GM08714 (cell line): Measurements from ENCODE around the gene HELLS.
"Not testable (repeated sequence)": the region's sequence is repeated elsewhere in the genome, so short reads cannot be mapped to it uniquely, and the experiment has no call there.

Experiments used
- H3K4me3 ChIP-seq: fragments of 200-500 bp; sonication (Bioruptor generic); 2 replicates; pipeline ENCODE4 v1.5.1; 2014; ENCODE audit warnings: mild to moderate bottlenecking, low read length, inconsistent platforms
- ZNF274 ChIP-seq: IDR thresholded peaks from 2 replicates; pipeline ENCODE4 v1.6.1; 2012; ENCODE audit warnings: mild to moderate bottlenecking, low read depth, low read length

HELLS gene

GRCh38 chr10:94631077-94631875 is 85.7 kb downstream of the HELLS start:
- no peak overlapping the region for H3K4me3 ChIP-seq
- TF ChIP-seq ZNF274 = no peak

DNA sequence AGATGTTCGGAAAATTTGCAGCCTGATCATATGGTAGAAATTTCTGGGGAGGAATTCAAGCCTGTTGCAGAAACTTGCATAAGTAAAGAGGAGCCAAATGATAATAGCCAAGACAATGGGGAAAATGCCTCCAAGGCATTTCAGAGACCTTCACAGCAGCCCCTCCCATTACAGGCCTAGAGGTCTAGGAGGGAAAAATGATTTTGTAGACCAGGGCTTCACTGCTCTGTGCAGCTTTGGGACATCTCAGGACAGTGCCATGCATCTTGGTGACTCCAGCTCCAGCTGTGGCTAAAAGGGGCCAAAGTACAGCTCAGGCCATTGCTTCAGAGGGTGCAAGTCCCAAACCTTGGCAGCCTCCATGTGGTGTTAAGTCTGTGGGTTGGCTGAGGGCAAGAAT is 87.4 kb downstream of the HELLS start:
- no peak overlapping the region for H3K4me3 ChIP-seq
- TF ChIP-seq ZNF274 = no peak

GRCh38 chr10:94638097-94638496 is 92.5 kb downstream of the HELLS start:
- not testable (repeated sequence) for H3K4me3 ChIP-seq

- no peak for TF ChIP-seq ZNF274
- H3K4me3 ChIP-seq = no peak overlapping the region
Observed at GRCh38 chr10:94639902-94640301, 94.3 kb downstream of the HELLS start.

GRCh38 chr10:94640562-94640961 is 95.0 kb downstream of the HELLS start:
- TF ChIP-seq ZNF274 = no peak
- H3K4me3 ChIP-seq = no peak overlapping the region

DNA sequence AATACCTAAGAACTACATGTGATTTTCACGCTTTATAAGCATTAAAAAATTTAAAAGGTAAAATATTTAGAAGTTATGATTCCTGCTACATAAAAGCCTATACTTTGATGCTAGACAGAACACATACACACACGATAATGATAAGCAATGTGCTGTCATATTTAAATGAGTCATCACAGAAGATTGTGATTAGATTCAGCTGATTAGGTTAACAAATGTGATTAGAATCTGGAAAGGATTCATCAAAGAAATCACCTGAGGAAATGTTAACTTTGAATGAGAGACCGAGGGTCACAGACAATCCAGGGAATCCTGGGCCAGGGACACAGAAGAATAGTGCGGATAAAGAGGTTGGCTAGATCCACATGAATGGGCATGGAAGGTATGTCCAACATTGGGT is 95.9 kb downstream of the HELLS start:
- TF ChIP-seq ZNF274 = no peak
- H3K4me3 ChIP-seq = no peak overlapping the region

DNA sequence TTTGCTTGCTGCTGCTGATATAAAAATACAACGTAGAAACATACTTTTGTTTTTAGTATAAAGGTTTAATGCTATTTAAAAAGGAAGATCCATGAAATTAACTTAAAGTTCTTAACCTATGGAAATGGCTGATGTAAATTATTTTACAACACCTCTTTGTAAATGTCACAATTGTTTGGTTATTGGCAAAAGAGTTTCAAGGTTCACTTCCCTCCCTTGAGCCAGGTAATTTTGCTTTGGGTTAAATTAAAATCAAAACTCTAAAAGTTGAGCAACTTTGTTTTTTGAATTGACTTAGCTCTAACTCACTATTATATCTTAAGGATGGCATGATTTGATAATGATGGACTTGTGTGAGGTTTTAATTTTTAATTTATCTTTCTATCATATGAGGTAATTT is 98.8 kb downstream of the HELLS start:
- H3K4me3 ChIP-seq = no peak overlapping the region
- no peak for TF ChIP-seq ZNF274

DNA sequence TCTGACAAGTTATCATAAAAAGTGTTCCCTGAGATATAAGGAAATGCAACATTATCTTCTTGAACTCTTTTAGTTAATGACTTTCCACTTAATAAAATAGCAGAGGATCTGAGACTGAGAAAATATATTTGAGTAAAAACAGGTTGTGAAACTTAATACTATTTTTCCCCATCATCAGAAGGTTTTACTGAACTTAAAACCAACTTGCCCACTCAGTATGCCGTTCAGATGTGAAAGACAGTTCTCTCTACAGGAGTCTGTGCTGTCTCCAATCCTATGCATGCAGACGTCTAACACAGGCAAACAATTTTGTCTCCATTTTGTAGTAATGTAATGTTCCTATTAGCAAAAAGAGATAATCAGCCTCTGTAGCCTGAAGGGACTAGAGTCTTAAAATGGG is 99.7 kb downstream of the HELLS start:
- TF ChIP-seq ZNF274 = no peak
- H3K4me3 ChIP-seq = no peak overlapping the region
